Karpas-422 (cell line): ENCODE data around the gene RSPRY1. TPM values are rescaled to one million over a fixed set of nuclear protein-coding genes. Genes with fewer than 3 reads are reported as not detected.

Experiments used
- DNase-seq: peaks from one replicate; pipeline ENCODE4 v3.0.0-alpha.2; 2015
- H2AFZ ChIP-seq: fragments of 200-600 bp; sonication (generic); 2 replicates; pipeline ENCODE4 v1.6.1; 2014; ENCODE audit warnings: antibody characterized with exemption, low read length, mixed read lengths
- H3K27ac ChIP-seq: fragments of 200-600 bp; sonication (generic); 2 replicates; pipeline ENCODE4 v1.5.1; 2014; ENCODE audit warnings: mild to moderate bottlenecking, low read length, moderate library complexity
- H3K27me3 ChIP-seq: fragments of 200-600 bp; sonication (generic); 2 replicates; pipeline ENCODE4 v1.6.1; 2014; ENCODE audit warnings: low read length, mixed read lengths
- H3K36me3 ChIP-seq: fragments of 200-600 bp; sonication (generic); 2 replicates; pipeline ENCODE4 v1.6.1; 2014; ENCODE audit warnings: low read length, mixed read lengths; ENCODE audit not compliant: insufficient read depth
- H3K4me1 ChIP-seq: fragments of 200-600 bp; sonication (generic); 2 replicates; pipeline ENCODE4 v1.6.1; 2014; ENCODE audit warnings: mild to moderate bottlenecking, low read length, mixed read lengths
- H3K4me2 ChIP-seq: fragments of 200-600 bp; sonication (generic); 2 replicates; pipeline ENCODE4 v1.6.1; 2014; ENCODE audit warnings: low read length, low read depth, mild to moderate bottlenecking; ENCODE audit not compliant: poor library complexity, severe bottlenecking
- H3K4me3 ChIP-seq: fragments of 200-600 bp; sonication (generic); 2 replicates; pipeline ENCODE4 v1.5.1; 2014; ENCODE audit warnings: mild to moderate bottlenecking, antibody characterized with exemption, low read length, mixed read lengths
- H3K79me2 ChIP-seq: fragments of 200-600 bp; sonication (generic); 2 replicates; pipeline ENCODE4 v1.6.1; 2014; ENCODE audit warnings: mild to moderate bottlenecking, low read length, mixed read lengths
- H3K9ac ChIP-seq: fragments of 200-600 bp; sonication (generic); 2 replicates; pipeline ENCODE4 v1.6.0; 2014; ENCODE audit warnings: low read length
- H3K9me2 ChIP-seq: fragments of 200-600 bp; sonication (generic), shearing (Covaris generic); replicated peaks from 2 replicates; pipeline ENCODE4 v1.6.0; 2014; ENCODE audit warnings: mild to moderate bottlenecking, low read length, moderate library complexity; ENCODE audit not compliant: insufficient read depth
- H3K9me3 ChIP-seq: fragments of 300-700, 200-600 bp; sonication (generic); 2 replicates; pipeline ENCODE4 v1.6.1; 2014; ENCODE audit warnings: low read length, mixed read lengths
- H4K20me1 ChIP-seq: fragments of 200-600 bp; sonication (generic); 2 replicates; pipeline ENCODE4 v1.6.1; 2014; ENCODE audit warnings: mild to moderate bottlenecking, antibody characterized with exemption, low read length, low read depth; ENCODE audit not compliant: insufficient read depth
- total RNA-seq: library from RNA; depleted of rRNA; stranded (reverse); fragments of >200 nt; shearing (Covaris generic); gene quantifications from 2 replicates; pipeline ENCODE4 v1.2.3, GENCODE V29; 2014; ENCODE audit warnings: low replicate concordance

Gene RSPRY1
- total RNA-seq, 1 experiment from 2014 or later, result 26.4 TPM

DNA sequence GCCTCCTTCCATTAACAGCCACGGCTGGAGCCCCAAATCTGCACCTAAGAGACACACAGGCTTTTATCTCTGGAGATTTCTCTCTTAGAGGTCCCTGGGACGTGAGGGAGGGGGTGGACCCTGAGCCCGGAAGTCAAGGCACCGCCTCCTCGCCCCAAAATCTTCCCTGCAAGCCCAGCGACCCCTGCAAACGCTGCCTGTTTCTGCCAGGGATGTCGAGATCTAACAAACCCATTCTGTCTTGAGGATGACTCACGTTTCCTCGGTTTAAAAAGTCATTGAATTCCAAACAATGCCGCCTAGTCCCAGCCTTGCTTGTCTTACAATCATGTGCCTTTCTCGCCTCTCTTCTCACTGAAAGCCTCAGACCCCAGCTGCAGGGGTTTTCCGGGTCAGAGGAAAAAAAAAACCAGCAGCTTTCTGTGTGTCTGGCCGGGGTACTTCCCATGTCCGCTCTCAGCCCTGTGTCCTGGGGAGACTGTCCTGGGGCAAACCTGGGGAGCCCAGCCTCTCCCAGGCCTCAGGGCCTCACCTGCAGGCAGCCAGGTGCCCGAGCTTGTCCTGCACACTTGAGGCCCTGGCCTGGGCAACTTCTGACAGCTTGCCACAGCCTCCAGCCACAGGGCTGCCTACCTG, 74.3 kb downstream of the RSPRY1 start:
- Histone ChIP-seq H4K20me1 (no peaks in the 10 kb centered on the region), H3K79me2 (no peaks in the 10 kb centered on the region), H3K9me2 (no peaks in the 10 kb centered on the region), H3K4me1 (peaks cover 4% of the 10 kb centered on the region), H3K4me3 (no peak overlapping the region), H2AFZ (peak overlapping the region; percentile 67; the same call in 1 of the 2 replicates), H3K9me3 (no peaks in the 10 kb centered on the region), H3K27ac (no peak overlapping the region), H3K27me3 (no peaks in the 10 kb centered on the region), H3K9ac (0 out of 2 replicates have a peak overlapping the region, but pooled peaks have one; percentile 20), H3K4me2 (peak overlapping the region; percentile 4), H3K36me3 (no peaks in the 10 kb centered on the region)
- no peak for DNase-seq

DNA sequence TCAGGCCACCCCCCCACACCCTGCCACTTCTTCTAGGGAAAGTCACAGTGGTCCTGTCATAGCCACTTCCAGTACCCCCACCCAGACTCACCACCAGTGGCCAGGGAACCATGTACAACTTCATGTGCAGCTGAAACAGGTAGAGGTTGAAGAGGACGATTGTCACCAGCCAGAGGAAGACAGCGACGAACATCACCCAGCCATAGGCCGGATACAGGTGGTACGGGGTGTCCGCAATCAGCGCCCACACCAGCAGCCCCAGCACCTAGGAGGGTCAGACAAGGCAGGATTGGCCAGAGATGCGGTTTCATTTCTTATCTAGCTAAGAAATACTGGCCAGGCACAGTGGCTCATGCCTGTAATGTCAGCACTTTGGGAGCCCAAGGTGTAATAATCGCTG, 75.7 kb downstream of the RSPRY1 start:
- Histone ChIP-seq H3K36me3 (no peaks in the 10 kb centered on the region), H3K4me3 (no peak overlapping the region), H3K4me1 (peaks cover 4% of the 10 kb centered on the region), H3K27ac (no peak overlapping the region), H3K79me2 (no peaks in the 10 kb centered on the region), H3K9me3 (no peaks in the 10 kb centered on the region), H2AFZ (no peak overlapping the region), H3K9ac (no peak overlapping the region), H3K9me2 (no peaks in the 10 kb centered on the region), H4K20me1 (no peaks in the 10 kb centered on the region), H3K27me3 (no peaks in the 10 kb centered on the region), H3K4me2 (no peak overlapping the region)
- no peak for DNase-seq

DNA sequence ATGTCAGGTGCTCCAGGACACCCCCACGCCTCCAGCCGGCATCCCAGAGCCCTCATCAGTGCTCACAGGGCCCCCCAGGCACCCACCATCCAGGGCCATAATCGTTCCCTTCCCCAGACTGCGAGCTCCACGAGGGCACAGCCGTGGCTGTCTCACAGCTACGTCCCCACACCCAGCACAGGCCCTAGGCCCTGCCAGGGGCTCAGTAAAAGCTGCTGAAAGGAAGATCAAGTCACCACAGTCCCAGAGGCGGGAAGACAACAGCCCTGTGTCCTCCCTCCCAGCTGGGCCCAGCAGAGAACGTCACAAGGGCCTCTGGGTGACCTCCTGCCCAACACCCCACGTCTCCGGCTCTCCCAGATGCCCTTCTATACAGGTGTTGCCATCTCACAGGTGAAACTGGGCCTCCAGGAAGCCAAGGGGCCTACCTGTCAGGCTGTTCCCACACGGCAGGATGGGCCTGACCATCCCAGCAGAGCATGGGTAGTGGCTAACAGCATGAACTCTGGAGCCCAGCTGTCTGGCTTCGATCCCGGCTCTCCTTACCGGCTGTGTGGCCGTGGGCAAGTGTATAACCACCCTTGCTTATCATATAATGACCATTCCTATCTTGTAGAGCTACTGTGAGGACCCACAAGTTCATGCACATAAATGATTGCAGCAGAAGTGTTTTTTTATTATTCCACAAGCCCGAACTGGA, 76.9 kb downstream of the RSPRY1 start:
- Histone ChIP-seq H4K20me1 (no peaks in the 10 kb centered on the region), H2AFZ (no peak overlapping the region), H3K9ac (no peak overlapping the region), H3K27ac (no peak overlapping the region), H3K4me2 (no peak overlapping the region), H3K9me2 (no peaks in the 10 kb centered on the region), H3K27me3 (no peaks in the 10 kb centered on the region), H3K9me3 (no peaks in the 10 kb centered on the region), H3K4me1 (peaks cover 4% of the 10 kb centered on the region), H3K36me3 (no peaks in the 10 kb centered on the region), H3K79me2 (no peaks in the 10 kb centered on the region), H3K4me3 (no peak overlapping the region)
- DNase-seq, result no peak

- no peaks in the 10 kb centered on the region for H3K9me3 ChIP-seq
- H3K4me1 ChIP-seq, result peaks cover 4% of the 10 kb centered on the region
Observed at GRCh38 chr16:57263541-57264351, 77.6 kb downstream of the RSPRY1 start.

DNA sequence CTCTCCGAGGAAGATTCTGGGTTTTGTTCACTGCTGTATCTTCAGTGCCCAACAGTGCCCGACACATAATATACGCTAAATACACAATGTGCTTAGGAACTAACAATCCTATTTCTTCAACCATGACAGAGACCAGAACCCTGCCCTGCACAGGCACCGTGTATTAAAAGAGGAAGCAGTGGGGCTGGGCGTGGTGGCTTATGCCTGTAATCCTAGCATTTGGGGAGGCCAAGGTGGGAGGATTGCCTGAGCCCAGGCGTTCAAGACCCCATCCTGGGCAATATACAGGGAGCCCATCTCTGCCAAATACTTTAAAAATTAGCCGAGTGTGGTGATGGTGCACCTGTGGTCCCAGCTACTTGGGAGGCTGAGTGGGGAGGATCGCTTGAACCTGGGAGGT, 78.3 kb downstream of the RSPRY1 start:
- H3K27ac ChIP-seq, result no peak overlapping the region
- no peaks in the 10 kb centered on the region for H3K79me2 ChIP-seq
- H3K9me3 ChIP-seq, result no peaks in the 10 kb centered on the region
- H3K27me3 ChIP-seq, result no peaks in the 10 kb centered on the region
- DNase-seq, result no peak
- no peaks in the 10 kb centered on the region for H3K36me3 ChIP-seq
- H3K4me2 ChIP-seq, result no peak overlapping the region
- no peaks in the 10 kb centered on the region for H4K20me1 ChIP-seq
- H3K4me3 ChIP-seq, result no peak overlapping the region
- no peak overlapping the region for H2AFZ ChIP-seq
- peaks cover 4% of the 10 kb centered on the region for H3K4me1 ChIP-seq
- no peaks in the 10 kb centered on the region for H3K9me2 ChIP-seq
- no peak overlapping the region for H3K9ac ChIP-seq

More at GRCh38 chr16:57263541-57264351, 77.6 kb downstream of the RSPRY1 start:
- no peaks in the 10 kb centered on the region for H3K36me3 ChIP-seq
- H3K9me2 ChIP-seq, result no peaks in the 10 kb centered on the region
- no peaks in the 10 kb centered on the region for H4K20me1 ChIP-seq
- H2AFZ ChIP-seq, result no peak overlapping the region
- no peak overlapping the region for H3K4me3 ChIP-seq
- H3K27ac ChIP-seq, result no peak overlapping the region
- H3K4me2 ChIP-seq, result no peak overlapping the region
- no peaks in the 10 kb centered on the region for H3K27me3 ChIP-seq
- H3K79me2 ChIP-seq, result no peaks in the 10 kb centered on the region
- DNase-seq, result no peak
- no peak overlapping the region for H3K9ac ChIP-seq

DNA sequence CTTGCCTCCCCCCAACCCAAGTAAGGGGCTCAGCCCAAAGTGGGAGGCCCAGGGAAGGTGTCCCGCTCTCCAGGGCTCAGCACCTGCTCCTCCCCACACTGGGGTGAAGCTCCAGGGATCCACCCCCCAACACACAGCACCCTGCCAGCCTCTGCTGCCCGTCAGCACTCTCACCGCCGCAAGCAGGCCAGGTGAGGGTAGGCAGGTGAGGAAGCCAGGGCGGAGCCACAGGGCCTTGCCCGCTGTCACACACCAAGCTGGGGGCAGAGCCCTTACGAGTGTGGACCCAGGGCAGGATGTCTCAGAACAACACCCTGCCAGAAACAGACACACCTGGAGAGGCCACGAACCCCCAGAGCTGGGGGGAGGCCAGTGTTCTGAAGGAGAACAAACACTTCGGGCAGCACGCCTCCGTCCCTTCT, 78.8 kb downstream of the RSPRY1 start:
- Histone ChIP-seq H3K36me3 (no peaks in the 10 kb centered on the region), H3K4me3 (no peak overlapping the region), H3K4me1 (peaks cover 4% of the 10 kb centered on the region), H3K27ac (no peak overlapping the region), H3K79me2 (no peaks in the 10 kb centered on the region), H2AFZ (no peak overlapping the region), H3K9me3 (no peaks in the 10 kb centered on the region), H3K4me2 (no peak overlapping the region), H3K9ac (no peak overlapping the region), H3K27me3 (no peaks in the 10 kb centered on the region), H4K20me1 (no peaks in the 10 kb centered on the region), H3K9me2 (no peaks in the 10 kb centered on the region)
- no peak for DNase-seq

GRCh38 chr16:57265850-57266530, 79.9 kb downstream of the RSPRY1 start:
- H3K27ac ChIP-seq, result no peak overlapping the region
- H3K4me1 ChIP-seq, result no peaks in the 10 kb centered on the region
- no peaks in the 10 kb centered on the region for H3K27me3 ChIP-seq
- H3K9ac ChIP-seq, result no peak overlapping the region
- no peak overlapping the region for H2AFZ ChIP-seq
- no peaks in the 10 kb centered on the region for H3K9me3 ChIP-seq
- no peak for DNase-seq
- no peaks in the 10 kb centered on the region for H3K36me3 ChIP-seq
- H4K20me1 ChIP-seq, result no peaks in the 10 kb centered on the region
- no peaks in the 10 kb centered on the region for H3K79me2 ChIP-seq
- H3K4me2 ChIP-seq, result no peak overlapping the region
- H3K9me2 ChIP-seq, result no peaks in the 10 kb centered on the region
- no peak overlapping the region for H3K4me3 ChIP-seq
